ENCODE data around the gene ACSL5.
"Not testable (repeated sequence)": the region's sequence is repeated elsewhere in the genome, so short reads cannot be mapped to it uniquely, and the experiment has no call there.

Gene ACSL5

GRCh38 chr10:112349521-112350085 is 24.3 kb upstream of the ACSL5 start:
- DNase-seq (ENCODE audit: low read depth in 2 of 2, low spot score in 1 of 2) = no peak

GRCh38 chr10:112351146-112351545 is 22.8 kb upstream of the ACSL5 start:
- no peak for DNase-seq (ENCODE audit: low read depth in 2 of 2, low spot score in 1 of 2)

- DNase-seq (ENCODE audit: low read depth in 2 of 2, low spot score in 1 of 2) = no peak
Observed at GRCh38 chr10:112352044-112352443, 21.9 kb upstream of the ACSL5 start.

GRCh38 chr10:112353046-112353445 is 20.9 kb upstream of the ACSL5 start:
- no peak for DNase-seq (ENCODE audit: low read depth in 2 of 2, low spot score in 1 of 2)

GRCh38 chr10:112356686-112357085 is 17.2 kb upstream of the ACSL5 start:
- DNase-seq (ENCODE audit: low read depth in 2 of 2, low spot score in 1 of 2) = no peak

GRCh38 chr10:112359606-112360307 is 14.2 kb upstream of the ACSL5 start:
- no peak for DNase-seq (ENCODE audit: low read depth in 2 of 2, low spot score in 1 of 2)

- no peak for DNase-seq (ENCODE audit: low read depth in 2 of 2, low spot score in 1 of 2)
Observed at GRCh38 chr10:112360308-112361270, 13.3 kb upstream of the ACSL5 start.

GRCh38 chr10:112361951-112362751 is 11.8 kb upstream of the ACSL5 start:
- no peak for DNase-seq (ENCODE audit: low read depth in 2 of 2, low spot score in 1 of 2)

- DNase-seq (ENCODE audit: low read depth in 2 of 2, low spot score in 1 of 2) = no peak
Observed at GRCh38 chr10:112362833-112363232, 11.1 kb upstream of the ACSL5 start.

GRCh38 chr10:112363696-112364688 is 9.9 kb upstream of the ACSL5 start:
- DNase-seq (ENCODE audit: low read depth in 2 of 2, low spot score in 1 of 2) = no peak

GRCh38 chr10:112365014-112365432 is 8.9 kb upstream of the ACSL5 start:
- no peak for DNase-seq (ENCODE audit: low read depth in 2 of 2, low spot score in 1 of 2)

- no peak for DNase-seq (ENCODE audit: low read depth in 2 of 2, low spot score in 1 of 2)
Observed at GRCh38 chr10:112365451-112365850, 8.5 kb upstream of the ACSL5 start.

GRCh38 chr10:112366992-112367391 is 6.9 kb upstream of the ACSL5 start:
- no peak for DNase-seq (ENCODE audit: low read depth in 2 of 2, low spot score in 1 of 2)

- DNase-seq (ENCODE audit: low read depth in 2 of 2, low spot score in 1 of 2) = no peak
Observed at GRCh38 chr10:112367516-112367915, 6.4 kb upstream of the ACSL5 start.

GRCh38 chr10:112369495-112370423 is 4.2 kb upstream of the ACSL5 start:
- DNase-seq (ENCODE audit: low read depth in 2 of 2, low spot score in 1 of 2) = no peak

- no peak for DNase-seq (ENCODE audit: low read depth in 2 of 2, low spot score in 1 of 2)
Observed at GRCh38 chr10:112370424-112370819, 3.5 kb upstream of the ACSL5 start.

GRCh38 chr10:112371326-112371725 is 2.6 kb upstream of the ACSL5 start:
- not testable (repeated sequence) for DNase-seq (ENCODE audit: low read depth in 2 of 2, low spot score in 1 of 2)

- DNase-seq (ENCODE audit: low read depth in 2 of 2, low spot score in 1 of 2) = not testable (repeated sequence)
Observed at GRCh38 chr10:112372182-112372810, 1.6 kb upstream of the ACSL5 start.

All from stimulated activated CD8-positive, alpha-beta memory T cell treated with anti-CD3 and anti-CD28 coated beads, Interleukin-4, amount 100 ng/mL, for 1 hour (primary cell).